Measurements from ENCODE around the gene PHF10.

DNA sequence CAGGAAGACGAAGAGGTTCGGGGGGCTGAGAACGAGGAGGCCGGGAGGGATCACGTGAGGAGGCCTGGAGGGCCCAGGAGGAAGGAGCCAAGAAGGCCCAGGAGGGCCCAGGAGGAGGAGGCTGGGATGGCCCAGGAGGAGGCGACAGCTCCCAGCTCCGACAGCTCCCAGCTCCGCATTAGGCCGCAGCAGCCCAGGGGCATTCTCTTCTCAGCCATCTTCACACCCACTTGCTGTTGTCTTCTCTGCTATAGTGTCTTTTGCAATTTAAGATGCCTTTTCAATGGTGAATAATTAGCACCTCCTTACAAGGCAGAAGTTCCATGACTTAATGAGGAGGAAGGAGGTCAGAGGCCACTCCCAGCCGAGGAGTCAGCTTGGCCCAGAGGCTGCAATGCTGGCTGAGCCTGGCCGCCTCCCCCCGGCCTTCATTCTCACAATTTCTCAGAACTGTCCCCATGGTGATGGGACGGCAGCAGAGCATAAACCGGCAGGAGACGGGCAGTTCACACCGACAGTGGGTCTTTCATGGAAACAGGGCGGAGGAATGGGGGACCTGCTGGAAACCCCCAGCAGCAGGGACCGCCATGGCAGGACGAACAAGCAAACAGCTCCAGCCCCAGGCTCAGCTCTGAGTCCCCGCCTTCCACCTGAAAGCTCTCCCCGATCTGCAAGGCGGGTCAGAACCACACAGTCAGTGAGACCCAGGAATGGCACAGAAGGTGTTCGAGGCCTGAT, 67.6 kb downstream of the PHF10 start:
- no peak for TF ChIP-seq FOXP2 (optimal IDR thresholded peaks at IDR 0.05; ENCODE audit: control extremely low read depth, extremely low read length, insufficient read depth)
- no peak for TF ChIP-seq EZH2 (IDR thresholded peaks at IDR 0.05)
- TF ChIP-seq POLR2AphosphoS5 (IDR thresholded peaks at IDR 0.05; ENCODE audit: borderline replicate concordance, low read depth, low read length), result no peak

All from SK-N-MC (cell line).